Measurements from ENCODE around the gene MON1B.

The MON1B gene

GRCh38 chr16:77246150-77246549 lies 55.2 kb downstream of the MON1B start:
- DNase-seq (ENCODE audit: low read depth in 2 of 2), result no peak

DNA sequence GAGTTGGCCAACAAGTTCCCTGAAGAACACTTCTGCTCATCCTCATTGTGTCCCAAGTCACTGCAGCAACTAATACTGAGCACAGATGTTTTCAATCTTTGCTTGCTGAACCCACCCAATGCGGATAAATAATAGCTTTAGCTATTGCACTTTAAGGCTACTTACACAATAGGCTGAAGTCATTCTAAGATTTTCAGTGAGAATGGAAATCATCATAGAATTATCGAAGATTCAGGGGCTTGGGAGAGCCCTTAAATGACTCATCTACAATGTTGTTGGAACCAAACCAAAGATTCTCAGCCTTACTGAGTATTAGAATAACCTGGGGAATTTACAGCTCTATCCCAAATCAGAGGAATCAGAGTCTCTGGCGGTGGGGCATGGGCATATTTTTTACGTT lies 59.4 kb downstream of the MON1B start:
- no peak for DNase-seq (ENCODE audit: low read depth in 2 of 2)

Measured in stimulated activated CD8-positive, alpha-beta memory T cell treated with anti-CD3 and anti-CD28 coated beads, Interleukin-2, amount 100 ng/mL, for 1 hour (primary cell).